Islet of Langerhans (tissue), 1 donor: Measurements from ENCODE around the gene KIAA2012.
A peak's percentile ranks its signal among the peaks of the same experiment; 100 is the strongest.
"Not testable (repeated sequence)": the region's sequence is repeated elsewhere in the genome, so short reads cannot be mapped to it uniquely, and the experiment has no call there.

Experiments used
- FAIRE-seq: peaks from one replicate; lab custom pipeline; 2011; peaks lifted over from hg19 to GRCh38; lab: Jason Lieb, UNC

The KIAA2012 gene

DNA sequence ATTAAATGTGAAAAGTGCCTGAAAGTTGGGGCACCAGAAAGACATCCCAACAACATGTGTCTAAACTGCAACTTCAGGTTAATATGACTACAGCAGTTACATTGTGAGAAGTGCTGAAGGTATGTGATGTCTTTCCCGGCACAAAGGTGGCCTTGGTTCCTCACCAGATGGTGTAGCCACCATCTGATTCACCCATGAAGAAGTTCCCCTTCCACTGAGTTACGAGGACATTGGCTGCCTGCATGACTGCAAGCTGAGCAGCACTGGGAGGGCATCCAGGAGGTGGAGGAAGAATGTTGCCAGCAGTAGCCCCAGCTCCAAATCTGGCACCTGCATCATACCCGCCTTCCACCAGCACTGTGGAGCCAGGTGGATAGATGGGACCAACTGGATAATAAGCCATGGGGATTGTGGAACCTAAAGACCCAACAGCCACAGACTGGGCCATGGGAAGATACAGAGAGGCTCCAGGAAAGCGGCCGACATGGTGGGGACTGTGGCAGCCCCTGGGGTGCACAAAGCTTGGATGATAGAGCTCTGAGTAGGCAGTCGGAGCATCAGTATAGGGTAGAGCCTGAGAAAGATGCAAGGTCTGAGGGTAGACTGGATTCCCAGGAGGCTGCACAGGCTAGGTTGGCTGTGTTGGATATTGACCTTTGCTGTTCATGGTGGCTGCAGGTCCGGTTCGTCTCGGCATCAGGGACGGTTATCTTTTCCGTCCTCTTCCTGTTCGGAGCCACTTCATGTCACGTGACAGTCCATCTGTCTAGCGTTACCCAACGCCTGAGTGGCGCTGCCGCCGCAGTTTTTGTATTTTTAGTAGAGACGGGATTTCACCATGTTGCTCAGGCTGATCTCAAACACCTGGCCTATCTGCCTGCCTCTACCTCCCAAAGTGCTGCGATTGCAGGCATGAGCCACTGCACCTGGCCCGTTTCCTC, 128.4 kb downstream of the KIAA2012 start:
- no peak for FAIRE-seq

GRCh38 chr2:202203348-202203747, 130.3 kb downstream of the KIAA2012 start:
- FAIRE-seq: no peak

- no peak for FAIRE-seq
Observed at GRCh38 chr2:202204855-202205254, 131.8 kb downstream of the KIAA2012 start.

GRCh38 chr2:202208526-202208925, 135.5 kb downstream of the KIAA2012 start:
- FAIRE-seq: no peak

DNA sequence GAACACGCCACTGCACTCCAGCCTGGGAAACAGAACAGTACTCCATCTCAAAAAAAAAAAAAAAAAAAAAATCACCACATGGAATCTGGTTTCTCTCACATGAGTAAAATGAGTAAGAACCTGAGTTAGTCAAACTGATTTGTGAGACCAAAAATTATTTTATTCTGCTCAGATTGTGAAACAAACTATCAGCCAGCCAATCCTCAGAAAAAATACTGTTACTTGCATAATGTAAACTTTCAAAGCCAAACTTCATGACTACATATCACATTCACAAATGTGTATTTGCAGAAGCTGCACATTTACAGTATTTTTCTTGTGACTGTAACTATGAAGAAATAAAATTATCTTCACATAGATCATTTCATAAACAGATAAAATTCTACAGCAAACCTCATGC, 142.1 kb downstream of the KIAA2012 start:
- no peak for FAIRE-seq

DNA sequence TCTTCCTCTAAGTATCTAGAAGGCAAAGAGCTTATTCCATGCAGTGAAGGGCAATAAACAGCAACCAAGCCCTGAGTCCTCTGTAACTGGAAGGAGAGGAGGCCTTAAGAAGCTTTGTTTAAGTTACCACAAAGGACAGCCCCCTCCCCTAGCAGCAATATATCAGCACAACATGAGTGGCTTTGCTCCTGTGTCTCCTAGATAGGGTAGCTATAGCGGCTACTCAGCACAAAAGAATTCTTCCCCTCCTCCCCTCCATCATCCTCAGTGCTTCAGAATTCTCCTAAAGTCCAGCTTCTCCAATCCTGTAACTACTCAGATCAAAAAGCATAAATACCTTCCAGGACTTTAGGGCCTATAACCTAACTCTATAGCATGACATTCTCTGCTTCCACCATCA, 148.8 kb downstream of the KIAA2012 start:
- no peak for FAIRE-seq

GRCh38 chr2:202237787-202238233, 164.8 kb downstream of the KIAA2012 start:
- FAIRE-seq: no peak

GRCh38 chr2:202238234-202239197, 165.5 kb downstream of the KIAA2012 start, which contains the start of gene SUMO1:
TSS of gene SUMO1 (minus strand) at chr2:202238597. CDS start at chr2:202238451, 146 bp downstream.
- FAIRE-seq: peak; percentile 41

- not testable (repeated sequence) for FAIRE-seq
Observed at GRCh38 chr2:202247710-202248109, 174.7 kb downstream of the KIAA2012 start.

DNA sequence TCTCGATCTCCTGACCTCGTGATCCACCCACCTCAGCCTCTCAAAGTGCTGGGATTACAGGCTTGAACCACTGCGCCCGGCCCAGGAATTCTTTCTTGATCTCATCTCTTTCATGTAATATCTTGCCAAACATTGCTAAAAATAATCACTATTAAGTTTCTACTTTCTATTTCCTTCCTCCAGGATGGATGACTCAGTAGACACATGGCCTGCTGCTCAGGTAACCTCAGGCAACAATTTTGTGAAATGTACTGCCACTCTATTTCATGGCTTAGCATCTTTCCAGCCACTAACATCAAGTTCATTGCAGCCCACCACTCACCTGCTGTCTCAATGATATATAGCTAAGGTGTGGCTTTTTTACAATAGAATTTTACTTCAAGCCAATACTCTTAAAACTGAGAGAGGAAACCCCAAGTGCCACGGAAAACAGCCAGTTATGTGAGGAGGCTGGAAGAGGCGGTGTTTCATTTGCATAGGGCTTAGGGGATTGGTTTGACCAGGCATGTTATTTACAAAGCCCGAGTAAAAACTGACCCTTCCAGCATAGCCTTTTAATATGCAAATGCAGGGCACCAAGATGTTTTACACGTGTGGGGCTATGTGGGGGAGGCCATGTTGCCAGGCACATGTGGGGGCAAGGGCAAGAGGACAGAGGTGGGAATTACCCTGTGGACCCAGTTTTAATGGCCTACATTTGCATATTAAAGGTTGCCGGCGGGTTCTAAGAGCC, 176.6 kb downstream of the KIAA2012 start:
- no peak for FAIRE-seq

DNA sequence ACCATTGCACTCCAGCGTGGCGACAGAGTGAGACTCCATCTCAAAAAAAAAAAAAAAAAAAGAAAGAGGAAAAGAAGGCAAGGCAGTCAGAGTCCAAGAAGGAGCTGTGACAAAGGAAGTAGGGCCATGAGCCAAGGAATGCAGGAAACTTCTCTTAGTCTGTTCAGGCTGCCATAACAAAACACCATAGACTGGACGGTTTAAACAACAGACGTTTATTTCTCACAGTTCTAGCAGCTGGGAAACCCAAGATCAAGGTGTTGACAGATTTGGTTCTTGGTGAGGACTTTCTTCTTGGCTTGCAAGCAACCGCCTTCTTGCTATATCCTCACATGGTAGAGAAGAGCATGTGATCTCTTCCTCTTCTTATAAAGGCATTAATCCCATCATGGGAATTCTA, 178.4 kb downstream of the KIAA2012 start:
- no peak for FAIRE-seq
